HG03135 (cell line): ENCODE data around the gene TMEM170A.
A peak's percentile ranks its signal among the peaks of the same experiment; 100 is the strongest.
"Not testable (repeated sequence)": the region's sequence is repeated elsewhere in the genome, so short reads cannot be mapped to it uniquely, and the experiment has no call there.

ENCODE experiments used
- ATAC-seq: cut with Tn5 transposase; IDR thresholded peaks from one replicate; pipeline ENCODE4 v1.9.1; 2021; ENCODE audit warnings: mild to moderate bottlenecking, moderate library complexity; ENCODE audit not compliant: unreplicated experiment

The TMEM170A gene, protein sequence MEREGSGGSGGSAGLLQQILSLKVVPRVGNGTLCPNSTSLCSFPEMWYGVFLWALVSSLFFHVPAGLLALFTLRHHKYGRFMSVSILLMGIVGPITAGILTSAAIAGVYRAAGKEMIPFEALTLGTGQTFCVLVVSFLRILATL

DNA sequence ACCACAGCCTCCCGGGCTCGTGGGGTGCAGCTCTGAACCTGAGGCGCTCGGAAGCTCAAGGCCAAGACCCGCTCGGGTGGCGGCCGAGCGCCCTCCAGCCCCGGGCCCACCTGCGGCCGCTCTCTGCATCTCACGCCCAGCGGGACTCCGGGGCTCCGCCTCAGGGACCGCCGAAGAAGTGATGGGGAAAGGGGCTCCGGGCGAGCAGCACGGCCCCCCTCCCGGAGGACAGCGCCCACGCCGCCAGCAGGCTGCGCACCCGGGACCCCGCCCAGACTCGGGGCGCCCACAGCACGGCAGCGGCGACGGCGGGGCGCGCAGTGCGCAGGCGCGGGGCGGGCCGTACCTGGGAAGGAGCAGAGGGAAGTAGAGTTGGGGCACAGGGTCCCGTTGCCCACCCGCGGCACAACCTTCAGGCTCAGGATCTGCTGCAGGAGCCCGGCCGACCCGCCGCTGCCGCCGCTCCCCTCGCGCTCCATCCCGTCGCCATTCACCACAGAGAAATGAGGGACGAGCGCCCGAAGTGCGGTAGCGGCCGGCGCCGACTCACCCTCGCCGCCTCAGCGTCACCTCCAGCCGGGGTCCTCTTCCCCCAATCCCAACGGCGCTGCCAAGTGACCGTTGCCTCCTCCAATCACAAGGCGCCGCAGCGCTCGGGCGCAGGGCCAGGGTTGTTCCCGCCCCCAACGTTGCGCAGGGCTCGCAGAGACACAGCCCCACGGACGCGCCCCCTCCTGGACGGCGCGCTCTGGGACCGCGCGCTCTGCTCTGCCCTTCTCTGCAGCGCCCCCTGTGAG lies at the start of gene TMEM170A:
TMEM170A (minus strand) TSS at position 568 of the 797 bp plus-strand sequence; CDS start at position 479, 89 bp downstream.
- peak; percentile 93 for ATAC-seq

DNA sequence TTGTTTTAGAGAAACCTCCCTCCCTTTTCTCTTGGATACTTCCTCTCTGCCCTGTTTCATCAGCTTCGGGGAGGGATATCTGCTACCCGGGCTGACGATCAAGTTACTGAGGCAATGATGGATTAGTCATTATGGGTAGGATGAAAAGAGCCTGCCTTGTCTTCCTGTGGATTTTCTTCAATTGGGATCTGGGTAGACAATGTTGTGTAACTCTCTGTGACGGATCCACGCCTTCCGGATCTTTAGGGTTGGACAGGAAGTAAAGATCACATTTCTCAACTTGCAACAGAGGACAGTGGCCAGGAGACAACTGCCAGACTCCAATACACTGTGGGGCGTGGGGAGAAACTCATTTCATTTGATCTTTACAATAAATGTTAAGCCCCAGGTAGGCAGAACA lies 42.1 kb upstream of the TMEM170A start:
- ATAC-seq: no peak

DNA sequence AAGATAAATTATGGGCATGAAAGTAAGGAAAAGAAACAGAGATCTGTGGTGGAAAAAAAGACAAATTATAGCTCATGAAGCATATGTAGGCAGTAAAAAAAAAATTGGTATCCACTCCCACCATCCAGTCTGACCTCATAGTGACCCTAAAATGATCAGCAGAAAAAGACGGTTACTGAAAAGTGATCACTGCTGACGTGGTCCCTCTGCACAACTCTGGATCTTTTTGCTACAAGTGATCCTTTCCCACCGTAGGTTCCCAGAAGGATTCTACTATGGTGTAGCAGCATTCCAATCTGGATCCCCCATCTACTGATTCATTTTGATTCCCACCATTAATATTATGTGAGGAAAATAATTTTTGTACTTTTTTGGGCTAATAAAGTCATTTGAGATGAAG lies 41.6 kb upstream of the TMEM170A start:
- no peak for ATAC-seq

DNA sequence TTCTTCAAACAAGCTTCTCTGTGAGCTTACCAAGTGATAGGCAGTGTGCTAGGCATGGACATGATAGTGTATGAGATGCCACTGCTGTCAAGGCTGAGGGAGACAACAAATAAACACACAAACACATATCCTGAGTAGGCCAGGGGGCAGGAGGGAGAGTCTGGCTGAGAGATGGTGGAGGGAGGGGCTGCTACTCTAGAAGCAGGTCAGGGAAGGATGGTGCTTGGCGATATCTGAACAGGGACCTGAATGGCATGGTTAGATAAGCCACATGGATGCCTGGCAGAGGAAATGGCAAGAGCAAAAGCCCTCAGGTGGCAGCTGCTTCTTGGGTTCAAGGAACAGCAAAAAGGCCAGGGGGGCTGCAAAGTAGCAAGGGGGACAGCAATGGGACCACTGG lies 39.3 kb upstream of the TMEM170A start:
- no peak for ATAC-seq

DNA sequence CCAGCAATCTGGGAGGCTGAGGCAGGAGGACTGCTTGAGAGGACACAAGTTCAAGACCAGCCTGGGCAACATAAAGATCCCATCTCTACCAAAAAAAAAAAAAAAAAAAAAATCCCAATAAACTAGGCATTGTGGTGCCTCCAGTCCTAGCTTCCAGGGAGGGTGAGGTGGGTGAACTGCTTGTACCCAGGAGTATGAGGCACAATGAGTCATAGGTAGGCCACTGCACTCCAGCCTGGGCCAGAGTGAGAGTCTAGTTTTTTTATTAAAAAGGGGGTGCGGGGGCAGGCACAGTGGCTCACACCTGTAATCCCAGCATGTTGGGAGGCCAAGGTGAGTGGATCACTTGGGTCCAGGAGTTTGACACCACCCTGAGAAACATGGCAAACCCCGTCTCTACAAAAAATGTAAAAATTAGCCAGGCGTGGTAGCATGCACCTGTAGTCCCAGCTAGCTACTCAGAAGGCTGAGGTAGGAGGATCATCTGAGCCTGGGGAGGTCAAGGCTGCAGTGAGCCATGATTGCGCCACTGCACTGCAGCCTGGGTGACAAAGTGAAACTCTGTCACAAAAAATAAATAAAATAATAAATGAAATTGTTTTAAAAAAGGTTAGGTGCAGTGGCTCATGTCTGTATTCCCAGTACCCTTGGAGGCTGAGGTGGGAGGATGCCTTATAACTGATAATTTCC lies 38.6 kb upstream of the TMEM170A start:
- ATAC-seq: no peak

DNA sequence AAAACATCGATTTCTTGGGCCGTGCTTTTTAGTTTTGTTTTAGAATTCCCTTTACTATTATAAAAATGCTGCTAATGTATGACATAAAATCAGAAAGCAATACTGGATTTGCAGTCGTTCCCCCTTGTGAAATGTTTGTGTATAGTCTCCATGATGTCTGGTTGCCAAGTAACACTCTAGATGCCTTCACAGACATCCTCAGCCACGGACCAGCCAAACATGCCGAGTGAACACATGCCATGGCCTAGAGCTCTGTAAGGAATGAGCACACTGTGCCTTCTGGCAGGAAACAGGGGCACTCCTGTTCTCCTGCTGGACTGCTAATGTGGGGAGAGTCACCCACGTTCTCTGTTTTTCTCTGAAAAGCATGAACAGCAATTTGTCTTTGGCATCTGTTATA lies 37.3 kb upstream of the TMEM170A start:
- ATAC-seq: not testable (repeated sequence)

DNA sequence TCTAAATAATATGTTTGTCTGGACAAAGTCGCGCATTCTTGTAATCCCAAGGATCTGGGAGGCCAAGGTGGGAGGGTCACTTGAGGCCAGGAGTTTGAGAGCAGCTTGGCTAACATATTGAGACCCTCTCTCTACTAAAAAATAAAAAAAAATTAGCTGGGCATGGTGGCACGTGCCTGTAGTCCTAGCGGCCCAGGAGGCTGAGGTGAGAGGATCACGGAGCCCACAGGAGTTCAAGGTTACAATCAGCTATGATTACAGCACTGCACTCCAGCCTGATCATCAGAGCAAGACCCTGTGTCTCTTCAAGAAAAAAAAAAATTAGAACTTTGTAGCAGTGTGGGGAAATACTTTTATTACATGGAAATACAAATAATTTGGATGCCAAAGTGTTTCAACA lies 36.9 kb upstream of the TMEM170A start:
- ATAC-seq: no peak

DNA sequence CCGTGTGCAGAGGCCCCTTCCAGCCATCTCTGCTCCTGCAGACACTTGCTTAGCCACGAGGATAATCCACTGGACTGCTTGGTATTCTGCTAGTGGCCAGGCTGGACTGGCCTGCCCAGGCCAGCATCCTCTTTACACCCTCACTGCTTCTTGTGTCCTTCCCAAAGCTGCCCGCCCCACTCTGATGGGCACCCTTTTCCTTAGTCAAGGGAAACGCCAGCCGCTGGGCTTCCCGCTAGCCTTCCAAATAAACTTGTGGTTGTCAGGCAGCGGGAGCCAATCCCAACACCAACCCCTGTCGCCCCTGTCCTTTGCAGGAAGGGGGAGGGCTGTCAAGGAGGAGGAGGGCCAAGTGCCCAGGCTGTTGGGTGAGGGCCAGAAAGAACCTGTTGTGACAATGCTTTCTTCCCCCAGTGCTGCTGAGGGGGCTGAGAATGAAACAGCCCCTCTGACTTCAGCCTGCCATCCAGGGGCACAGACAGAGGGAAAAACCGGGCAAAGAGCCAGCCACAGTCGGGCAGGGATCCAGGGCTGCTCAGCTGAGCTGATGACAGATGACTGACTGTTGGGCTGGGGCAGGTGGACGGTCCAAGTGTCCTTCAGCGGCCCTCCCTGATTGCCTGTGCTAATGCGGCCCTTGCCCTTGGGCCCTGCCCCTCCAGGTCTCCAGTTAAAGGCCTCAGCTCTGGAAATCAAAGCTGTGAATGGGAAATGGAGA lies 34.3 kb upstream of the TMEM170A start:
- ATAC-seq: not testable (repeated sequence)

DNA sequence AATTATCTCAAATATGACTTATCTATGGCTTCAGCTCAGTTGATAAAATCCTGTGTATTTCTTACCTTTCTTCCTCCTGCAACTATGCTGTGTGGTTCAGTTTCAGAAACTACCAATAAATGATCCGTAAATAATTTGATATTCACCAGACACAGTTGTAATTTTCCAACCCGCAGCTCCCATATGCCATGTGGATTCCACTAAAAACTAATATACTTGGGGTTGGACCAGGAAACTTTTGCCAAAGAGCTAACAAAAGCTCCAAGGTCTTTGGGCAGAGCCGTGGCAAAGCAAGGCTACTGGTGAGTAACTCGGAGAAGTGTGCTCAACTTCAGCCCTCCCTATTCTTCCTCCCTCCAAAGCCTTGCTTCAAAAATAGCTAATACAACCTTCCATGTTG lies 33.1 kb upstream of the TMEM170A start:
- ATAC-seq: no peak

DNA sequence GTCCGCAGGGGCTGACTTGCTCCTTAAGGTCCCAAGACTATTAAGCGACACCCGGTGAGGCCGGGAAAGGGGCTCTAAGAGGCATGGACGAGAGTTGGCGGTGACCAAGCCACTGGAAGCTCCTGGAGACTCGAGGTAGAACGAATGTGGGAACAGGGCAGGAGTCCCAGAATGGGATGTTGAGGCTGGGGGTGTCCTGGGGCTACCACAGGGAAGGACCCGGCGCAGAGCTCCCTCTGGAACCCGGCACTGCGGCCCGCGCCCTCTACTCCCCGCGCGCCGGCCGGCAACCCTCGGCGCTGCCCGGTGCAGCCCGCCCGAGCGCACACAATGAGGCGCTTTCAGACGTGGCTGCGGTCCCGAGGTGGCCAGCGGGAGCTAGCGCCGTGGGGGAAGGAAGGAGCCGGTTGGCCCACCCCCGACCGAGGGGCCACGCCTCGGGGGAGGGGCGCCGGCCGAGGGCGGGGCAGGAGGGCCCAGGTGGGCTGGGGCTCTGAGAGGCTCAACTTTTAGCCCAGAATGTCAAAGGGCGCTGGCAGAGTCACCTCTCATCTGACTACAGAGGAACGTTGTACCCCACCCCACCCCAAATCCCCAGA lies 30.7 kb upstream of the TMEM170A start, which contains the start of gene CHST6:
CHST6 (minus strand) TSS at position 366 of the 599 bp plus-strand sequence. CDS start 15,613 bp downstream, outside the sequence.
- ATAC-seq: peak; percentile 65

DNA sequence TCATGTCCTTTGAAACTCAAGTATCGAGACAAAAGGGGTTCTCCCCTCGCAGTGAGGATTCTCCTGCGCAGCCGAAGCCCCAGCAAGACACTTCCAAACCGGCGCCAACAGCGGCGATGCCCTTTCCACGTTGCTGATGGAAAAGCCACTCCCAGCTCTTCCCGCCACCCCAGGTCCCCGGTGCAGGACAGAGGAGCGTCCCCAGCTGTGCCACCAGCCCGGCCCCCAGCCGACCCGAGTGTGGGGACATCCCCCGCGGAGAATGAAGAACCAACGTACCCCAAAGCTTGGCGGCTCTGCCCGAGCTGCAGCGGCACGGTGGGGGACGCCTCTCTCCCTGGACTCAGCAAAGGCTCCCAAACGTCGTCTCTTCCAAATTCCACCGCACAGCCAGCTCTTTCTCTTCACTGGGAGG lies 30.2 kb upstream of the TMEM170A start:
- no peak for ATAC-seq

DNA sequence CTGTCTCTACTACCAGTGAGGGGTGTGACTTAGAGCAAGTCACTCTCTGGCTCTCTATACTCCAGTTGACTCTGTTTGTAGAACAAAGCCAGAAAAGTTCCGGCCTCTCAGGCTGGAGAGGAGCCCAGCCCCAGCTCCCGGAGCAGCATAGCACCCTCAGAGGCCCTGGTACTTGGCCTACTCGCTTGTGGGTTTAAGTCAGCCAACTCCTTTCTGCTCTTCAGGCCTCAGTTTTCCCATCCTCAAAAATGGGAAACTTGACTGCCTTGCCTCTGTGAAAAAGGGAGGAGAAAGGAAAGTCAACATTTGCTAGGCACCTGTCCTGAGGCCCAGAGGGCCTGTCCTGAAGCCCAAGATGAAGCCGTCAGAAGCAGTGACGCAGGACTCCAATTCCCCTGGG lies 29.7 kb upstream of the TMEM170A start:
- no peak for ATAC-seq

DNA sequence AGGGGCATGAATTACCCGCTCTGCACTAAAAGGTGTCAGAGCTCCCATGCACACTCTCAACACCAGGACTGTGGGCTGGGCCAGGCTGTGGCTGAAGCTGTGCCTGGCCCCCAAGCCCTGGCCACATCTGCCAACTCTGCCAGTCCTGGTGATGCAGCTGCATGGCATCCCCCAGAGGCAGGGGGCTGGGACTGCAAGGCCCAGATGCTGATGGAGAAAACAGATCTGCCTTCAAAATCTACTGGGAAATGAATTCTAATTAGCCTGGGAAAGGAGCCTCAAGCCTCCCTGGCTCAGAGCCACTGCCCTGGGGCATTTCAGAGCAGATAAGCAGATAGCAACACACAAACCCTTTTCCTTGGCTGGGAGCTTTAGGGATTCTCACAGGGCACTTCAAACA lies 27.4 kb upstream of the TMEM170A start:
- no peak for ATAC-seq

DNA sequence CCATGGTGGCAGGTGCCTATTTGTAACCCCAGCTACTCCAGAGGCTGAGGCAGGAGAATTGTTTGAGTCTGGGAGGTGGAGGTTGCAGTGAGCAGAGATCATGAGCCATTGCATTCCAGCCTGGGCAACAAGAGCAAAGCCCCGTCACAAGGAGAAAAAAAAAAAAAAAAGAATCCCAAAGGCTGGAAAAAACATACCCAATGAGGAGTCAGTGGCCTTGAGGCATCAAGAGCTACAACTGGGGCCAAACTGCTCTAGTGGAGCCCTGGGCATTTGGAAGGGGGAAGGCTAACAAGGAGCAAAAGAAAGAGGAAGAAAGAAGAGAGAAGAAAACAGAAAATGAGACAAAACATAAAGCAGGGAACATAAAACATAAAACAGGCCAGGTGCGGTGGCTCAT lies 23.8 kb upstream of the TMEM170A start:
- ATAC-seq: no peak

DNA sequence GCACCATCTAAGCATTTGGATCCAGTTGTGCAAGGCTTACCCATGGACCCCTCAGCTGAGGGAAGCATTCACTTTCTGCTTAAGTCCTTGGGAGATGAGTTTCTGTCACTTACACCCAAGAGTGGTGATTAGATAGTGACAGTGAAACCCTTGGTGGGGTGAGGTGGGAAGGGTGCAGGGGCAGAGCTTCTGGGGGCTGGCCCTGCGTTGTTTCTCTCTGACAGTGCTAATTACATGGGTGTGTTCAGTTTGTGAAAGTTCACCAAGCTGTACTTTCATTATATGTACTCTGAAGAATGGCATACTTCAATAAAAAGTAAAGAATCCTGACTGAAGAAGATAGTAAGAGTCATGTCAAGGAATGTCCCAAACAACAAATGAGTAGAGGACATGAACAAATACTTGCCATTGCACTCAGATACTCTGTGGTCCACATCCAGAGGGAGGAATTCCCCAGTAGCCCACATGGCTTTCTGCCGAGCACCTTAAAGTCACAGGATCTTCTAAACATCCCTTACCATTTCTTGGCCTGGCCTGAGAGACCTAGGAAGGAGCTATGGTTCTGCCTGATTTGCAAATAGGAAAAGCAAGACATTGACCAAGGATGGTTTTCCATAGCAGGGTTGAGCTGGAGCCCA lies 22.3 kb upstream of the TMEM170A start:
- ATAC-seq: no peak

DNA sequence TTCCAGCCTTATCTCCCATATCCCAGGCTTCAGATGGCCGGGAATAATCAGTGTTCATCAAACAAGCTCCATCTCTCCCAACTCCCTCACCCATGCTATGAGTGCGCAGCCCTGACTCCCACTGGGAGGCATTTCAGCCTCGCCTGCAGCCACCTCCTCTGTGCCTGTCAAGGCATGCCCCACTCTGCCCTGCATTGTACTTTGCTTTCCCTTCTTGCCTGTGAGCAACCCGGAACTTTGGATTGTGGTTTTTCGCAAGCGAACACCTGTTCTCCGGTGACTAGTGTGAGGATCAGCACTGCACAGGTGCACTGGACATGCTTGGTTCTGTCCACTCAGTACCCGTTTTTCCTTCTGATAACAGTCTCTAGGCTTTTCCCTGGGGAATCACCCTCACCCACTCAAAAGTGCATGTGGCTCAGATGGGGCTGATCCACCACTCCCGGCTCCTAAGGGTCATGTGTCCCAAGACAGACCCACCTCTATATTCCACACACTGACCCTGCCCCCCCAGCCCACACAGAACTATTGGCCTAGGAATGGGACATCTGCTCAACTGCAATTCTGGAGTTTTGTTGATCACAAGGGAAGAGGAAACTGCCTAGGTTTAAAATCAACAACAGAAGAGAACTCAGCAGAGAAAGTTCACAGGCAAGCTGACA lies 21.7 kb upstream of the TMEM170A start:
- no peak for ATAC-seq

DNA sequence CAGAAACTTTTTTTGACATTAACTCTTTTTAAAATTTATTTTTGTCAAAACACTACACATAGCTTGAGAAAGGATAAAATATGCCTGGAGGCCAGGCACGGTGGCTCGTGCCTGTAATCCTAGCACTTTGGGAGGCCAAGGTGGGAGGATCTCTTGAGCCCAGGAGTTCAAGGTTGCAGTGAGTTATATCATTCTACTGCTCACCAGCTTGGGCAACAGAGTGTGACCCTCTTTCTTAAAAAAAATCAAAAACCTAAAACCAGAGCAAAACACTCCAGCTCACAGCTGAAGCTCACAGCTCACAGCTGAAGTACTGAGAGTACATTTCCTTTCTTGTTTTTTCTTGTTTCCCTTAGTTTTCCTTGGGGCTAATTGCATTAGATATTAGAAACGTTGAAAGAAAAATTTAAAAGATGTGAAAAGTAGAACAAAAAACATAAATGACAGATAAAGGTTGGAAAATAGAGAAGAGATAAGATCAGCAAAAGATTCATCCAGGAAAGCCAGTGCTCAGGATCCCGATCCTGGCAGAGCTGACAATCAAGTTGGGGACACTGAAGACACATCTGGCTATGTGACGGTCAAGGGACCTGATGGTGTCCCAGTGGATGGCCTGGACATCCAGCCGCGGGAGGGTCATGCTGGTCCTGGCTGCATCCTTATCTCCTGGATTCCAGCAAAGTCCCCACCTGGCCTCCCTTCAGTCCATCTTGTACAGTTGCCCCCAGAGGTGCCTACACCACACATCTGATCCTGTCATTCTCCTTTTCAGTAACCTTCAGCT lies 20.9 kb upstream of the TMEM170A start:
- ATAC-seq: no peak

DNA sequence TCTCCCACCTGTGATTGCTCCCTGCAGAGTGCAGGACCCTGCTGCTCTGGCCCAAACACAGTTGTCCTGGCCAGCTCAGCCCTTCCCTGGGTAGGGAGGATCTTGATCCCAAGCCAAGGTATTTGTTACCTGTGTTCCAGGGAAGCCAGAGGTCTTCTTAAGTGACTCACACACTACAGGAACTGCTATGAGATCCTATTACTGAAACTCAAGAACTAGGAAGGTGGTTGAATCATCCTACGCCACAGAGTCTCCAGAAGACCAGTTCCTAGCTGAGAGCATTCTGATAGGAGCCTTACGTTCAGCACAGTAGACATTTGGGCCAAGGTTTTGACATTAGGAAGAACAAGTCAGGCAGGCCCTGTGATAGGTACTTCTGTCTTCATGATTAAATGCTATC lies 18.7 kb upstream of the TMEM170A start:
- ATAC-seq: no peak
